KMS-11 (cell line): ENCODE results near the gene CYB561.

Experiments
- H2AFZ ChIP-seq: fragments of 200-600 bp; sonication (generic); 2 replicates; pipeline ENCODE4 v1.6.1; 2016; ENCODE audit warnings: antibody characterized with exemption, mixed run types, low read depth
- H3K27ac ChIP-seq: fragments of 200-600 bp; sonication (generic); 2 replicates; pipeline ENCODE4 v1.6.1; 2016; ENCODE audit warnings: mild to moderate bottlenecking, mixed run types
- H3K27me3 ChIP-seq: fragments of 200-600 bp; sonication (generic); 2 replicates; pipeline ENCODE4 v1.6.1; 2017; ENCODE audit warnings: mild to moderate bottlenecking, low read depth, mixed run types, moderate library complexity; ENCODE audit not compliant: insufficient read depth
- H3K36me3 ChIP-seq: fragments of 200-600 bp; sonication (generic); 2 replicates; pipeline ENCODE4 v1.6.1; 2017; ENCODE audit warnings: mild to moderate bottlenecking, mixed run types; ENCODE audit not compliant: insufficient read depth
- H3K4me1 ChIP-seq: fragments of 200-600 bp; sonication (generic); 2 replicates; pipeline ENCODE4 v1.6.1; 2016; ENCODE audit warnings: mild to moderate bottlenecking, low read depth, mixed run types; ENCODE audit not compliant: poor library complexity, severe bottlenecking
- H3K4me2 ChIP-seq: fragments of 200-600 bp; sonication (generic); 2 replicates; pipeline ENCODE4 v1.7.0; 2016; ENCODE audit warnings: mild to moderate bottlenecking, mixed run types
- H3K4me3 ChIP-seq: fragments of 200-600 bp; sonication (generic); IDR thresholded peaks from 2 replicates; pipeline ENCODE4 v1.6.1; 2017; ENCODE audit warnings: low read depth, low read length, mixed read lengths; ENCODE audit not compliant: insufficient read depth
- H3K79me2 ChIP-seq: fragments of 200-600 bp; sonication (generic); 2 replicates; pipeline ENCODE4 v1.6.1; 2016; ENCODE audit warnings: low read depth, mixed run types; ENCODE audit not compliant: insufficient read depth
- H3K9ac ChIP-seq: fragments of 200-600 bp; sonication (generic); 2 replicates; pipeline ENCODE4 v1.6.1; 2016; ENCODE audit warnings: mild to moderate bottlenecking, mixed run types
- H4K20me1 ChIP-seq: fragments of 200-600 bp; sonication (generic); 2 replicates; pipeline ENCODE4 v1.6.1; 2016; ENCODE audit warnings: mild to moderate bottlenecking, mixed run types; ENCODE audit not compliant: insufficient read depth
- CTCF ChIP-seq: fragments of 200-600 bp; sonication (generic); conservative IDR thresholded peaks from 2 replicates; pipeline ENCODE4 v1.6.1; 2017; ENCODE audit warnings: low read depth, mild to moderate bottlenecking, antibody characterized with exemption, low read length, moderate library complexity, mixed read lengths

Gene CYB561

DNA sequence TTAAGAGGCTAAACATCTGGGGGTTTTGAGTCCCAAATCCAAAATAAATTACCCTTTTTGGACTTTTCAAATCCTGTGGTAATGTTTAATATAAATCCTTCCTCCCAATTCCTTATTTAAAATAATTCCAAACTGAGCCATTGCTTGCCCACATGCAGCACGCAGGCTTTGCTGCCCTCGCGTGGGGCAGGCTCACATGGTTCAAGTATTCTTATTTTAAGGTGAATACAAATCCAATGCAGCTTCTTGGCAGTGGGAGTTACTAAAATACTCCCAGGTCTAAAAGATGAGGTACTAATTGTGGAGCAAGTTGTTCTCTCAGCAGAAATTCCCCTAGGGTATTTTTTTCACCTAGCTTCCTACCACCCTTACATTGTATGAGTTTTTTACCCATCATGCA is 33.0 kb downstream of the CYB561 start:
- Histone ChIP-seq H3K4me1 (no peaks in the 10 kb centered on the region), H3K27me3 (no peaks in the 10 kb centered on the region), H4K20me1 (no peaks in the 10 kb centered on the region), H3K36me3 (no peaks in the 10 kb centered on the region), H3K9ac (no peak overlapping the region), H3K4me2 (no peak overlapping the region), H3K4me3 (no peak overlapping the region), H3K79me2 (no peaks in the 10 kb centered on the region), H3K27ac (no peak overlapping the region), H2AFZ (no peak overlapping the region)
- no peak for TF ChIP-seq CTCF

DNA sequence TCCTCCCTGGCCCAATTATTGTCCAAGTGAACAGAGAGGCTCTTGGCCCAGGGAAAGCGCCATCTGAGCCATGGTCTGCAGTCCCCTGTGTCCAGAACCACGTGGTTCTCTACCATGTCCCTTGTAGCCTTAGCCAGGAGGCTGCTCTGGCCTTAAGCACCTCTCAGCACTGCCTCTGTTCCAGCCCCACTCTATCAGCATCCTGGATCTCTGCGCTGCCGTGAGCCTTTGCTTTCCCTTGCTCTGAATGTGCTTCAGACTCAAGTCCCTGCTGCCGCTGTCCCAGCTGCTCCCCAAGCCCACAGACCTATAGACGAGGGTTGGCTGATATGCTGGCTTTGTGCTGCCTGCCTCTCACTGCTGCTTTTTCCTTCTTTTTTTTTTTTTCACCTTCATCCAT is 33.9 kb downstream of the CYB561 start:
- Histone ChIP-seq H3K4me2 (no peak overlapping the region), H3K4me1 (no peaks in the 10 kb centered on the region), H3K4me3 (no peak overlapping the region), H3K36me3 (no peaks in the 10 kb centered on the region), H3K27me3 (no peaks in the 10 kb centered on the region), H4K20me1 (no peaks in the 10 kb centered on the region), H3K79me2 (no peaks in the 10 kb centered on the region), H3K9ac (no peak overlapping the region), H2AFZ (no peak overlapping the region), H3K27ac (no peak overlapping the region)
- TF ChIP-seq CTCF, result no peak

DNA sequence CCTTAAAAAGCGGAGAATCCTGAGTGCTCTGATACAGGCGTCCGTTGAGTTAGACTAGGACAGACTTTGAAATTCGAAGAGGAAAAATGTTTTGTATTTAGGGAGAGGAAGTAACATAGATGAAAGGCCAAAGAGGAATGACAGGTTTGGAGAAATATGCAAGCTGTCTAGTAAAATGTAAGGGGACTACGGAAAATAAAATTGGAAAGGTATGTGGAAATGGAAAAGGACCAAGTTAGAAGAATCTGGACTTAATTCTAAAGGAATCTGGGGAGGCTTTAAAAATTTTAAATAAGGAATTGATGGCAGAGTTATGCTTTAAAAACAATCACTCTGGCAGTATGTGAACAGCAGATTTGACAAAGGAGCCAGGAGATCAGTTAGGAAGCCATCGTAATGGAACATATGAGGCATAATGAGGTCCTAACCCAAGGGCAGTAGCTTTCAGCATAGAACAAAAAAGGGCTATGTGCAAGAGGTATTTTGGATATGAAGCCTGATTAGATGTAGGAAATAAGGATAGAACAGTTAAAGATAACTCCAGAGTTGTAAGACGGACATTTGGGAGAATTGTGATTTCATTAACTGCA is 38.3 kb downstream of the CYB561 start:
- Histone ChIP-seq H3K4me3 (no peak overlapping the region), H2AFZ (no peak overlapping the region)
- no peak for TF ChIP-seq CTCF

GRCh38 chr17:63406689-63407330 is 39.3 kb downstream of the CYB561 start:
- Histone ChIP-seq H4K20me1 (no peaks in the 10 kb centered on the region), H3K4me3 (no peak overlapping the region), H3K9ac (no peak overlapping the region), H3K27ac (no peak overlapping the region), H3K79me2 (no peaks in the 10 kb centered on the region), H2AFZ (no peak overlapping the region), H3K4me1 (no peaks in the 10 kb centered on the region), H3K36me3 (no peaks in the 10 kb centered on the region), H3K4me2 (no peak overlapping the region), H3K27me3 (no peaks in the 10 kb centered on the region)
- TF ChIP-seq CTCF, result peak; percentile 93

More for the DNA sequence above, 38.3 kb downstream of the CYB561 start:
- no peaks in the 10 kb centered on the region for H3K36me3 ChIP-seq
- no peaks in the 10 kb centered on the region for H4K20me1 ChIP-seq
- no peaks in the 10 kb centered on the region for H3K4me1 ChIP-seq
- no peaks in the 10 kb centered on the region for H3K79me2 ChIP-seq
- no peak overlapping the region for H3K4me2 ChIP-seq
- no peak overlapping the region for H3K9ac ChIP-seq
- H3K27me3 ChIP-seq, result no peaks in the 10 kb centered on the region
- no peak overlapping the region for H3K27ac ChIP-seq
